Peyer's patch (tissue), 4 donors: ENCODE measurements around the gene IFNA13.

Source experiments
- POLR2A ChIP-seq, 2 donors: fragments of 450-650 bp; IDR thresholded peaks; one replicate each; pipeline ENCODE4 v1.5.1; 2017; ENCODE audit warnings: antibody characterized with exemption in 2 of 2, mild to moderate bottlenecking in 2 of 2, moderate library complexity in 2 of 2
- TF ChIP-seq, protein P1 (sequence below), 6 experiments: fragments of 450-650 bp in 4 of 6; fragments of 200-600 bp in 2 of 6; sonication (generic) in 1 of 6; IDR thresholded peaks; one replicate each; pipeline ENCODE4 v1.5.1; 2017 to 2019; ENCODE audit warnings: antibody characterized with exemption in 6 of 6, mild to moderate bottlenecking in 3 of 6, moderate library complexity in 1 of 6

GRCh38 chr9:21322911-21323461 lies 44.9 kb downstream of the IFNA13 start:
- TF ChIP-seq, protein P1, sequence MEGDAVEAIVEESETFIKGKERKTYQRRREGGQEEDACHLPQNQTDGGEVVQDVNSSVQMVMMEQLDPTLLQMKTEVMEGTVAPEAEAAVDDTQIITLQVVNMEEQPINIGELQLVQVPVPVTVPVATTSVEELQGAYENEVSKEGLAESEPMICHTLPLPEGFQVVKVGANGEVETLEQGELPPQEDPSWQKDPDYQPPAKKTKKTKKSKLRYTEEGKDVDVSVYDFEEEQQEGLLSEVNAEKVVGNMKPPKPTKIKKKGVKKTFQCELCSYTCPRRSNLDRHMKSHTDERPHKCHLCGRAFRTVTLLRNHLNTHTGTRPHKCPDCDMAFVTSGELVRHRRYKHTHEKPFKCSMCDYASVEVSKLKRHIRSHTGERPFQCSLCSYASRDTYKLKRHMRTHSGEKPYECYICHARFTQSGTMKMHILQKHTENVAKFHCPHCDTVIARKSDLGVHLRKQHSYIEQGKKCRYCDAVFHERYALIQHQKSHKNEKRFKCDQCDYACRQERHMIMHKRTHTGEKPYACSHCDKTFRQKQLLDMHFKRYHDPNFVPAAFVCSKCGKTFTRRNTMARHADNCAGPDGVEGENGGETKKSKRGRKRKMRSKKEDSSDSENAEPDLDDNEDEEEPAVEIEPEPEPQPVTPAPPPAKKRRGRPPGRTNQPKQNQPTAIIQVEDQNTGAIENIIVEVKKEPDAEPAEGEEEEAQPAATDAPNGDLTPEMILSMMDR (IDR thresholded peaks at IDR 0.05): no peak
- TF ChIP-seq POLR2A (IDR thresholded peaks at IDR 0.05): no peak
